ENCODE measurements around the gene DGKZ.

- TF ChIP-seq SP1 (IDR thresholded peaks at IDR 0.05), result no peak
- no peak for TF ChIP-seq BHLHE40 (IDR thresholded peaks at IDR 0.05; ENCODE audit: borderline replicate concordance)
- TF ChIP-seq CTBP1 (IDR thresholded peaks at IDR 0.05; ENCODE audit: borderline replicate concordance), result no peak
- no peak for TF ChIP-seq FOXM1 (IDR thresholded peaks at IDR 0.05; ENCODE audit: borderline replicate concordance)
- no peak for TF ChIP-seq ZNF384 (IDR thresholded peaks at IDR 0.05)
- no peak for TF ChIP-seq NFRKB (IDR thresholded peaks at IDR 0.05)
These were observed 70.4 kb downstream of the DGKZ start for GRCh38 chr11:46417711-46418110.

Data from HEK293T (cell line).